ENCODE measurements around the gene ZBTB20. TPM values are rescaled to one million over a fixed set of nuclear protein-coding genes. Genes with fewer than 3 reads are reported as not detected.

The ZBTB20 gene
- total RNA-seq, 1 donor from 2014 or later, result 66.4 TPM

DNA sequence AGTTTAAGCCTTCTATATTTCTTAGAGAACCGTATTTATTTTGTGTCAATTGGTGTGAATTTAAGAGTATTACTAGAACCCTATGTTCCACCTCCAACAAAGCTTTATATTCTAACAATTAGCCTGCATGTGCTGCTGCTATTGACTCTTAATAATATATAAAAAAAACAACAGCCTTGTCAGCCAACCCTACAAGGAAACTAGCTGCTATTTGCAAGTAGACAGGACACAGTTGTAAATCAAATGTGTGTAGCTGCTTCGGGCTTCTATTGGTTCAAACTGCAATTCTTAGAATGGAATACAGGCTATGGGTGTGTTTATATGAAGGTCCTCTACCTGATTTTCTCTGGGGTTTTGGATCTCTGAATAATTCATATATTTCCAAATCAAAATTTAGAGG, 60.7 kb downstream of the ZBTB20 start:
- Histone ChIP-seq H3K4me1 (no peaks in the 10 kb centered on the region), H3K36me3 (no peaks in the 10 kb centered on the region), H3K27me3 (ENCODE audit: low read depth) (no peaks in the 10 kb centered on the region), H3K27ac (no peak overlapping the region), H3K4me3 (no peak overlapping the region), H3K9me3 (no peaks in the 10 kb centered on the region)
- DNase-seq (no peak), ATAC-seq (no peak)
- intact Hi-C loops (cut with DNase I), result no loop called here
- TF ChIP-seq, protein P1, sequence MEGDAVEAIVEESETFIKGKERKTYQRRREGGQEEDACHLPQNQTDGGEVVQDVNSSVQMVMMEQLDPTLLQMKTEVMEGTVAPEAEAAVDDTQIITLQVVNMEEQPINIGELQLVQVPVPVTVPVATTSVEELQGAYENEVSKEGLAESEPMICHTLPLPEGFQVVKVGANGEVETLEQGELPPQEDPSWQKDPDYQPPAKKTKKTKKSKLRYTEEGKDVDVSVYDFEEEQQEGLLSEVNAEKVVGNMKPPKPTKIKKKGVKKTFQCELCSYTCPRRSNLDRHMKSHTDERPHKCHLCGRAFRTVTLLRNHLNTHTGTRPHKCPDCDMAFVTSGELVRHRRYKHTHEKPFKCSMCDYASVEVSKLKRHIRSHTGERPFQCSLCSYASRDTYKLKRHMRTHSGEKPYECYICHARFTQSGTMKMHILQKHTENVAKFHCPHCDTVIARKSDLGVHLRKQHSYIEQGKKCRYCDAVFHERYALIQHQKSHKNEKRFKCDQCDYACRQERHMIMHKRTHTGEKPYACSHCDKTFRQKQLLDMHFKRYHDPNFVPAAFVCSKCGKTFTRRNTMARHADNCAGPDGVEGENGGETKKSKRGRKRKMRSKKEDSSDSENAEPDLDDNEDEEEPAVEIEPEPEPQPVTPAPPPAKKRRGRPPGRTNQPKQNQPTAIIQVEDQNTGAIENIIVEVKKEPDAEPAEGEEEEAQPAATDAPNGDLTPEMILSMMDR (IDR thresholded peaks at IDR 0.05), result no peak

DNA sequence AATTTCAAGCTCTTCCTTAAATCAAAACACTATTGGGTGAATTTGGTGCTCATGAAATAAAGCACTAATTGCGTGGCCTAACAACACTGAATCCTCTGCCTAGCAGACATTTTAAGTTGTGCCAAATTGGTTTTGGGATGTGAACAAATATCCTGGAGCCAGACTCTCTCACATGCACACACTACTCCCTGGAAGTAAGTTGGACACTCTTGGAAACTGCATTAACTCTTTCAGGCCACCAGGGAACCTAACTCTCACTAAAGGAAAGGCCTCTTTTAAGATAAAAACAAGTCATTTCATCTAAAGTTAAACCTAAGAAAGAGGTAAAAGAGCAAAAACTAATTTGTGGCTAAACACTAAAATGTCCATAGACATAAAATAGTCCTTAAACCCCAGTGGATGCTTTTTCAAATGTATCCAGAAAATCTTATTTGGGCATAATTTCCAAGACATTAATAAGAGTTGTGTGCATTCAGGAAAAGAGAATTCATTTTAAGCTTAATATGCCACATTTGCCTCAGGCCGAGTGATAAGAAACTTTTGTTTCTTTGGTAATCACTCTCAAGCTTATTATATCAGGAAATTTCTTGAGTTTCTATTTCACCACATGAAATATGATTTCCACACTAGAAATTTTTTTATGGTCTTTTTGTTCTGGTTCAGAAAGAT, 61.8 kb downstream of the ZBTB20 start:
- ATAC-seq (no peak), DNase-seq (no peak)
- no peaks in the 10 kb centered on the region for H3K9me3 ChIP-seq
- no peak overlapping the region for H3K4me3 ChIP-seq
- H3K4me1 ChIP-seq, result no peaks in the 10 kb centered on the region
- H3K27me3 ChIP-seq (ENCODE audit: low read depth), result no peaks in the 10 kb centered on the region
- H3K27ac ChIP-seq, result no peak overlapping the region
- intact Hi-C loops (cut with DNase I), result no loop called here
- TF ChIP-seq, protein P1 (IDR thresholded peaks at IDR 0.05), result no peak
- H3K36me3 ChIP-seq, result no peaks in the 10 kb centered on the region

DNA sequence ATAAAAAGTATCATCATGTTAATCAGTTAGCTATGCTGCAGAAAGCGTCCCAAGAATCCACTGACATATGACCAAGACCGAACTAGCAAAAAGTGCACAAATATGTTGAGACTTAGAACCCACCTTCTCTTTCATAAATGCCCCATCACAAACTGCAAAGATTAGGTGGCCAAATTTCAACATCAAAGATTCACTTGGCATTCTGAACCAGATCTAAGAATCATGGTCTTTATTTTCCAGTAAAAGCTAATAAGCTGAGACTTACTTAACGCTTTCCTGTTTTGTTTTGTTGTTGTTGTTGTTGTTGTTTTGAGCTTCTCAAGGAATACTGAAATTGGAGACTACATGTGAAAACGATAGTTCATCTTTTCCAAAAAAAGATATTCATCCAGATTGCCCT, 62.4 kb downstream of the ZBTB20 start:
- Histone ChIP-seq H3K36me3 (no peaks in the 10 kb centered on the region), H3K9me3 (no peaks in the 10 kb centered on the region), H3K27me3 (ENCODE audit: low read depth) (no peaks in the 10 kb centered on the region), H3K27ac (no peak overlapping the region), H3K4me1 (no peaks in the 10 kb centered on the region), H3K4me3 (no peak overlapping the region)
- DNase-seq (no peak), ATAC-seq (no peak)
- TF ChIP-seq, protein P1 (IDR thresholded peaks at IDR 0.05), result no peak
- intact Hi-C loops (cut with DNase I), result no loop called here

DNA sequence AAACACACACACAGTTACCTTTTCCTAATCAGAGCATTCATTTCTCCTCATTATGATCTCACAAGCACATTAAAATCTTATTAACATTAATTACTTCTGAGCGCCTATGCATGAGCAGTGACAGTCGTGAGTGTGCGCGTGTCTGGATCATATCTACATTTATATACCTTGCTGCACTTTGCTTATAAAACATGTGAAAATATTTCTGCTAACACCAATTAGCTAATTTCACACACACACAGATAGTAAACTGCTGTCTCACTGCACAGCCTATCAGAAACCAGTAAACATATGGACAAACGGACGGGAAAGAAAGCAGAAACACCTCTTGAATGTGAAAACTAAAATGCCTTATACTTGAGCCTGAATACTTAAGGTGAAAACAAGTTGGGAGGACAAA, 64.8 kb downstream of the ZBTB20 start:
- DNase-seq (no peak), ATAC-seq (no peak)
- no peaks in the 10 kb centered on the region for H3K4me1 ChIP-seq
- no peaks in the 10 kb centered on the region for H3K36me3 ChIP-seq
- no peak overlapping the region for H3K27ac ChIP-seq
- H3K9me3 ChIP-seq, result no peaks in the 10 kb centered on the region
- no peak overlapping the region for H3K4me3 ChIP-seq
- intact Hi-C loops (cut with DNase I), result no loop called here
- TF ChIP-seq, protein P1 (IDR thresholded peaks at IDR 0.05), result no peak
- H3K27me3 ChIP-seq (ENCODE audit: low read depth), result no peaks in the 10 kb centered on the region

DNA sequence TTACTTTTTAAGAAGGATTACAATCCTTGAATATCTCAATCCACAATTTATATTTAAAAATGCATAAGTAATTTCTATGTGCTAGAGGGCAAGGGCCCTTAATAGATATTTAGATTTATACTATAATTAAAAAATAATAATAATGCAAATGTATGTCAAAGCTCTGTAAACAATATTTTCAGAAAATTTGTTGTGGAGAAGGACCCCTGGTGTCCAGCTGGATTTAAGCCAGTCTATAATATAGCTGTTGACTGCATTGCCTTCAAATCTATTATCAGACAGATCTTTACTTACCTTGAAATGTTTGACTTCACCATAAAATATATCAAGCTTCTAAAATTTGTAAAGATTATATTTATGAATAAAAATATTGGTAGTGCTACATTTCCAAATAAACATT, 65.6 kb downstream of the ZBTB20 start:
- DNase-seq (no peak), ATAC-seq (no peak)
- TF ChIP-seq, protein P1 (IDR thresholded peaks at IDR 0.05), result no peak
- no peaks in the 10 kb centered on the region for H3K4me1 ChIP-seq
- no peaks in the 10 kb centered on the region for H3K27me3 ChIP-seq (ENCODE audit: low read depth)
- no peaks in the 10 kb centered on the region for H3K9me3 ChIP-seq
- no peak overlapping the region for H3K4me3 ChIP-seq
- intact Hi-C loops (cut with DNase I), result no loop called here
- H3K27ac ChIP-seq, result no peak overlapping the region
- no peaks in the 10 kb centered on the region for H3K36me3 ChIP-seq
